HFFc6 (cell line): ENCODE measurements around the gene RPS13. TPM values are rescaled to one million over a fixed set of nuclear protein-coding genes. Genes with fewer than 3 reads are reported as not detected.
"Not testable (repeated sequence)": the region's sequence is repeated elsewhere in the genome, so short reads cannot be mapped to it uniquely, and the experiment has no call there.

ENCODE experiments used
- DNase-seq: peaks from one replicate; pipeline ENCODE4 v3.0.0-alpha.2; 2018
- H3K27ac Mint-ChIP-seq: 2 replicates; pipeline ENCODE4 v1.8.0; 2020; ENCODE audit warnings: mild to moderate bottlenecking, mixed read lengths
- H3K27me3 Mint-ChIP-seq: 2 replicates; pipeline ENCODE4 v1.8.0; 2021; ENCODE audit warnings: mild to moderate bottlenecking, moderate library complexity, mixed read lengths; ENCODE audit not compliant: insufficient read depth
- H3K36me3 Mint-ChIP-seq: 2 replicates; pipeline ENCODE4 v1.8.0; 2021; ENCODE audit warnings: low read depth, mixed read lengths
- H3K4me1 Mint-ChIP-seq: 2 replicates; pipeline ENCODE4 v1.8.0; 2020; ENCODE audit warnings: low read depth, mixed read lengths
- H3K4me3 Mint-ChIP-seq: 2 replicates; pipeline ENCODE4 v1.8.0; 2020; ENCODE audit warnings: mild to moderate bottlenecking, moderate library complexity, mixed read lengths
- H3K9me3 Mint-ChIP-seq: 2 replicates; pipeline ENCODE4 v1.8.0; 2020; ENCODE audit warnings: mild to moderate bottlenecking, mixed read lengths
- CTCF ChIP-seq: fragments of 200-600 bp; sonication (generic); IDR thresholded peaks from 2 replicates; pipeline ENCODE4 v1.5.0; 2021; ENCODE audit warnings: antibody characterized with exemption, mild to moderate bottlenecking
- total RNA-seq, 6 experiments: library from RNA; stranded (reverse); fragmentation: NEBNext Ultra II Directional; extraction: Animal tissue kit (Norgen Biotek cat#: 25700); gene quantifications; 2 replicates in 1 of 6; 3 replicates in 5 of 6; pipeline ENCODE4 v1.2.3, GENCODE V29; 2021

The RPS13 gene
- total RNA-seq, 6 experiments from 2014 or later: 965 to 1,115 (median 1,072) TPM

- H3K4me1 Mint-ChIP-seq: peaks cover 34% of the 10 kb centered on the region
- no peak for DNase-seq
- peaks cover 5% of the 10 kb centered on the region for H3K27me3 Mint-ChIP-seq
- H3K27ac Mint-ChIP-seq: peak overlapping the region; percentile 97
- no peak for TF ChIP-seq CTCF
- peaks cover 3% of the 10 kb centered on the region; the same call in 1 of the 2 replicates for H3K9me3 Mint-ChIP-seq
- peaks cover 46% of the 10 kb centered on the region for H3K36me3 Mint-ChIP-seq
- peak overlapping the region; percentile 99 for H3K4me3 Mint-ChIP-seq
Measured at GRCh38 chr11:17075506-17075905, 2.0 kb downstream of the RPS13 start.

GRCh38 chr11:17073370-17074027, 4.0 kb downstream of the RPS13 start:
- H3K27ac Mint-ChIP-seq: peak overlapping the region; percentile 97; the same call in 1 of the 2 replicates

GRCh38 chr11:17067417-17067816, 10.1 kb downstream of the RPS13 start:
- TF ChIP-seq CTCF: no peak
- no peak overlapping the region for H3K27ac Mint-ChIP-seq

More at GRCh38 chr11:17073370-17074027, 4.0 kb downstream of the RPS13 start:
- DNase-seq: no peak
- Mint-ChIP-seq H3K4me1 (peaks cover 34% of the 10 kb centered on the region), H3K27me3 (peaks cover 5% of the 10 kb centered on the region), H3K4me3 (no peak overlapping the region), H3K36me3 (peaks cover 46% of the 10 kb centered on the region), H3K9me3 (peaks cover 3% of the 10 kb centered on the region; the same call in 1 of the 2 replicates)
- no peak; the same call in 1 of the 2 replicates for TF ChIP-seq CTCF

GRCh38 chr11:17066691-17067090, 10.8 kb downstream of the RPS13 start:
- no peak for DNase-seq
- Mint-ChIP-seq H3K27ac (no peak overlapping the region), H3K36me3 (no peaks in the 10 kb centered on the region), H3K4me3 (no peak overlapping the region), H3K4me1 (no peaks in the 10 kb centered on the region), H3K27me3 (no peaks in the 10 kb centered on the region; the same call in 1 of the 2 replicates), H3K9me3 (no peaks in the 10 kb centered on the region)
- no peak for TF ChIP-seq CTCF

More at GRCh38 chr11:17067417-17067816, 10.1 kb downstream of the RPS13 start:
- no peaks in the 10 kb centered on the region for H3K36me3 Mint-ChIP-seq
- H3K27me3 Mint-ChIP-seq: no peaks in the 10 kb centered on the region; the same call in 1 of the 2 replicates
- H3K4me1 Mint-ChIP-seq: no peaks in the 10 kb centered on the region
- H3K4me3 Mint-ChIP-seq: no peak overlapping the region
- DNase-seq: no peak
- H3K9me3 Mint-ChIP-seq: no peaks in the 10 kb centered on the region

GRCh38 chr11:17063171-17064002, 14.1 kb downstream of the RPS13 start:
- no peaks in the 10 kb centered on the region for H3K9me3 Mint-ChIP-seq
- H3K27me3 Mint-ChIP-seq: peaks cover 2% of the 10 kb centered on the region; the same call in 1 of the 2 replicates
- no peak overlapping the region for H3K27ac Mint-ChIP-seq
- no peak overlapping the region for H3K4me3 Mint-ChIP-seq
- H3K36me3 Mint-ChIP-seq: no peaks in the 10 kb centered on the region
- TF ChIP-seq CTCF: peak; percentile 84
- no peaks in the 10 kb centered on the region for H3K4me1 Mint-ChIP-seq
- DNase-seq: peak; percentile 32

- not testable (repeated sequence) for H3K36me3 Mint-ChIP-seq, H3K27ac Mint-ChIP-seq, H3K27me3 Mint-ChIP-seq, H3K4me1 Mint-ChIP-seq, DNase-seq, H3K9me3 Mint-ChIP-seq, H3K4me3 Mint-ChIP-seq
Measured at GRCh38 chr11:17051146-17051545, 26.3 kb downstream of the RPS13 start.

GRCh38 chr11:17048491-17048890, 29.0 kb downstream of the RPS13 start:
- not testable (repeated sequence) for DNase-seq, H3K27ac Mint-ChIP-seq, H3K4me3 Mint-ChIP-seq, H3K4me1 Mint-ChIP-seq, H3K9me3 Mint-ChIP-seq, H3K36me3 Mint-ChIP-seq, H3K27me3 Mint-ChIP-seq
